ENCODE results near the gene CHMP1A.

Gene CHMP1A

GRCh38 chr16:89623511-89624261, 33.8 kb downstream of the CHMP1A start:
- no peak for DNase-seq

- no peak for DNase-seq
These were observed 35.7 kb downstream of the CHMP1A start for GRCh38 chr16:89621698-89622409.

GRCh38 chr16:89621136-89621697, 36.3 kb downstream of the CHMP1A start:
- DNase-seq: no peak

- no peak for DNase-seq
These were observed 37.1 kb downstream of the CHMP1A start for GRCh38 chr16:89620406-89620841.

- no peak for DNase-seq
These were observed 37.7 kb downstream of the CHMP1A start for GRCh38 chr16:89619840-89620239.

GRCh38 chr16:89618109-89618998, 39.2 kb downstream of the CHMP1A start:
- no peak for DNase-seq

GRCh38 chr16:89617036-89617435, 40.5 kb downstream of the CHMP1A start:
- no peak for DNase-seq

GRCh38 chr16:89616623-89617022, 40.9 kb downstream of the CHMP1A start:
- no peak for DNase-seq

GRCh38 chr16:89615596-89616090, 41.9 kb downstream of the CHMP1A start:
- DNase-seq: no peak

- DNase-seq: no peak
These were observed 42.3 kb downstream of the CHMP1A start for GRCh38 chr16:89615176-89615575.

GRCh38 chr16:89613954-89614459, 43.5 kb downstream of the CHMP1A start:
- DNase-seq: no peak

GRCh38 chr16:89613231-89613953, 44.1 kb downstream of the CHMP1A start, which contains the start of gene DPEP1:
TSS of gene DPEP1 (plus strand) at chr16:89613642. CDS start at chr16:89630411, 16,769 bp downstream.
- no peak for DNase-seq

GRCh38 chr16:89612415-89613166, 44.9 kb downstream of the CHMP1A start:
- DNase-seq: peak; percentile 83

- no peak for DNase-seq
These were observed 47.4 kb downstream of the CHMP1A start for GRCh38 chr16:89610108-89610453.

- no peak for DNase-seq
These were observed 49.4 kb downstream of the CHMP1A start for GRCh38 chr16:89607937-89608740.

- DNase-seq: no peak
These were observed 50.1 kb downstream of the CHMP1A start for GRCh38 chr16:89607453-89607852.

- DNase-seq: no peak
These were observed 51.5 kb downstream of the CHMP1A start for GRCh38 chr16:89606006-89606405.

- no peak for DNase-seq
These were observed 52.1 kb downstream of the CHMP1A start for GRCh38 chr16:89605186-89605970.

- no peak for DNase-seq
These were observed 52.7 kb downstream of the CHMP1A start for GRCh38 chr16:89604764-89605163.

Measured in NCI-H524 treated with DMSO at 0.1 percent for 48 hours (cell line).